HFFc6 (cell line): Measurements from ENCODE around the gene NOLC1. TPM values are rescaled to one million over a fixed set of nuclear protein-coding genes. Genes with fewer than 3 reads are reported as not detected.

Source experiments
- DNase-seq: peaks from one replicate; pipeline ENCODE4 v3.0.0-alpha.2; 2018
- H3K27ac Mint-ChIP-seq: 2 replicates; pipeline ENCODE4 v1.8.0; 2020; ENCODE audit warnings: mild to moderate bottlenecking, mixed read lengths
- H3K27me3 Mint-ChIP-seq: 2 replicates; pipeline ENCODE4 v1.8.0; 2021; ENCODE audit warnings: mild to moderate bottlenecking, moderate library complexity, mixed read lengths; ENCODE audit not compliant: insufficient read depth
- H3K36me3 Mint-ChIP-seq: 2 replicates; pipeline ENCODE4 v1.8.0; 2021; ENCODE audit warnings: low read depth, mixed read lengths
- H3K4me1 Mint-ChIP-seq: 2 replicates; pipeline ENCODE4 v1.8.0; 2020; ENCODE audit warnings: low read depth, mixed read lengths
- H3K4me3 Mint-ChIP-seq: 2 replicates; pipeline ENCODE4 v1.8.0; 2020; ENCODE audit warnings: mild to moderate bottlenecking, moderate library complexity, mixed read lengths
- H3K9me3 Mint-ChIP-seq: 2 replicates; pipeline ENCODE4 v1.8.0; 2020; ENCODE audit warnings: mild to moderate bottlenecking, mixed read lengths
- total RNA-seq, 6 experiments: library from RNA; stranded (reverse); fragmentation: NEBNext Ultra II Directional; extraction: Animal tissue kit (Norgen Biotek cat#: 25700); gene quantifications; 2 replicates in 1 of 6; 3 replicates in 5 of 6; pipeline ENCODE4 v1.2.3, GENCODE V29; 2021
- TF ChIP-seq, protein P1 (sequence below): fragments of 200-600 bp; sonication (generic); IDR thresholded peaks from 2 replicates; pipeline ENCODE4 v1.5.0; 2021; ENCODE audit warnings: antibody characterized with exemption, mild to moderate bottlenecking

The NOLC1 gene
- total RNA-seq, 6 experiments from 2014 or later, result 47.6 to 62.2 (median 58.4) TPM

DNA sequence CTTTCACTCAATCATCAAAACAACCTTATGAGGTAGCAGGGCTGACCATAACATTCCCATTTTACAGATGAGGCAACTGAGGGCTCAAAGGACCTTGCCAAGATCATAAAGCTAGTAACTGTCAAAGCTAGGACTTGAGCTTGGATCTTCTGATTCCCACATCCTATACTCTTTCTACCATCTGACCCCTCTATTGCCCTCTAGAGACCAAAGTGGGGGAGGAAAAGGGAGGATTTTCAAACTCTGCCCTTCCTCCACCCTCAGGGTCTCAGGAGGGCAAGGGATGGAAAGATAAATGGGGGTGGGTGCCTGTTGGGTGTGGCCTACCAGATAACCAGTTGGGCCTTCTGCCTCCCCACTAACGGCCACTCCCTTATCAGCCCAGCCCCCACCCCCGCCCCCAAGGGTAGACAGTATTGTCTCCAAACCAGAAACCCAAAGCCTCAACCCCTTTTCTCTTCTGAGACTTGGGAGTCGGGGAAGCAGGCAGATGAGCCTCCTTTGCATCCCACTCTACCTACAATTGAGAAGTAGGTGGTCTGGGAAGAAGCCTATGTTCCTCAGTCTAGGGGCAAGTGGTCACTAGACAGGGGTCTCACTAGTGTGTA is 39.9 kb upstream of the NOLC1 start:
- Mint-ChIP-seq H3K27ac (no peak overlapping the region), H3K36me3 (peaks cover 21% of the 10 kb centered on the region), H3K9me3 (no peaks in the 10 kb centered on the region), H3K4me3 (peak overlapping the region; percentile 94; the same call in 1 of the 2 replicates), H3K27me3 (no peaks in the 10 kb centered on the region), H3K4me1 (peaks cover 46% of the 10 kb centered on the region)
- DNase-seq, result no peak
- TF ChIP-seq, protein P1, sequence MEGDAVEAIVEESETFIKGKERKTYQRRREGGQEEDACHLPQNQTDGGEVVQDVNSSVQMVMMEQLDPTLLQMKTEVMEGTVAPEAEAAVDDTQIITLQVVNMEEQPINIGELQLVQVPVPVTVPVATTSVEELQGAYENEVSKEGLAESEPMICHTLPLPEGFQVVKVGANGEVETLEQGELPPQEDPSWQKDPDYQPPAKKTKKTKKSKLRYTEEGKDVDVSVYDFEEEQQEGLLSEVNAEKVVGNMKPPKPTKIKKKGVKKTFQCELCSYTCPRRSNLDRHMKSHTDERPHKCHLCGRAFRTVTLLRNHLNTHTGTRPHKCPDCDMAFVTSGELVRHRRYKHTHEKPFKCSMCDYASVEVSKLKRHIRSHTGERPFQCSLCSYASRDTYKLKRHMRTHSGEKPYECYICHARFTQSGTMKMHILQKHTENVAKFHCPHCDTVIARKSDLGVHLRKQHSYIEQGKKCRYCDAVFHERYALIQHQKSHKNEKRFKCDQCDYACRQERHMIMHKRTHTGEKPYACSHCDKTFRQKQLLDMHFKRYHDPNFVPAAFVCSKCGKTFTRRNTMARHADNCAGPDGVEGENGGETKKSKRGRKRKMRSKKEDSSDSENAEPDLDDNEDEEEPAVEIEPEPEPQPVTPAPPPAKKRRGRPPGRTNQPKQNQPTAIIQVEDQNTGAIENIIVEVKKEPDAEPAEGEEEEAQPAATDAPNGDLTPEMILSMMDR, result peak; percentile 36; the same call in 1 of the 2 replicates

DNA sequence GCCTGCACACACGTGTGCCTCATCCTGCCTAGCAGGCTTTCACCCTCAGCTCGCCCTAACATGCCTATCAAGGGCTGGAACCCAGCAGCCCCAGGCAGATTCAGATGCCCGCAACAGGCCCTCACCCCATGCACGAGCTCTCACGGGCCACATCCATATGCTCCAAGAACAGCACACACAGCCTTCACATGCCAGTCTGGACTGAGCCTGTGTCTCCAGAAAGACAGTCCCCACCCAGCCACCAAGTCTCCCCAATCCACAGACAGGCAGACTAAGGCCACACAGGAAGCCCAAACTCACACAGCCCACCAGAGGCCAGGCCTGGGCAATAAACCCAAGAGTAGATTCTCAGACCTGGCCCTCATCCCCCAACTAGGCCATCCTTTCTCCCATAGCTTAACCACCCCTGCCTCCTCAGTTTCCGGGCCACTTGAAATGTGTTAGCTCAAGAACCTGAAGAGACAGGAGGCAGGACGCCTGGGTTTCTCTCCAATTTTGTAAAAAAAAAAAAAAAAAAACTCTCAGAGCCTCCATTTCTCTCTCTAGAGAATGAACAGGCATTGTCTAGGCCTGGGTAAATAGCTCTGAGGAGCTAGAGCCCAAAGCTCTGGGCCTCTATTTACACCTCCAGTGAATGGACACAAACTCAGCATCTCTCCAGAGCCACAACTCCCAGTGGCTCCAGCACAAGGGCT is 38.8 kb upstream of the NOLC1 start:
- TF ChIP-seq, protein P1, result no peak
- no peaks in the 10 kb centered on the region for H3K27me3 Mint-ChIP-seq
- H3K4me3 Mint-ChIP-seq, result peak overlapping the region; percentile 94
- H3K4me1 Mint-ChIP-seq, result peaks cover 57% of the 10 kb centered on the region
- no peaks in the 10 kb centered on the region for H3K9me3 Mint-ChIP-seq
- DNase-seq, result no peak
- peaks cover 21% of the 10 kb centered on the region for H3K36me3 Mint-ChIP-seq
- peak overlapping the region; percentile 68 for H3K27ac Mint-ChIP-seq

DNA sequence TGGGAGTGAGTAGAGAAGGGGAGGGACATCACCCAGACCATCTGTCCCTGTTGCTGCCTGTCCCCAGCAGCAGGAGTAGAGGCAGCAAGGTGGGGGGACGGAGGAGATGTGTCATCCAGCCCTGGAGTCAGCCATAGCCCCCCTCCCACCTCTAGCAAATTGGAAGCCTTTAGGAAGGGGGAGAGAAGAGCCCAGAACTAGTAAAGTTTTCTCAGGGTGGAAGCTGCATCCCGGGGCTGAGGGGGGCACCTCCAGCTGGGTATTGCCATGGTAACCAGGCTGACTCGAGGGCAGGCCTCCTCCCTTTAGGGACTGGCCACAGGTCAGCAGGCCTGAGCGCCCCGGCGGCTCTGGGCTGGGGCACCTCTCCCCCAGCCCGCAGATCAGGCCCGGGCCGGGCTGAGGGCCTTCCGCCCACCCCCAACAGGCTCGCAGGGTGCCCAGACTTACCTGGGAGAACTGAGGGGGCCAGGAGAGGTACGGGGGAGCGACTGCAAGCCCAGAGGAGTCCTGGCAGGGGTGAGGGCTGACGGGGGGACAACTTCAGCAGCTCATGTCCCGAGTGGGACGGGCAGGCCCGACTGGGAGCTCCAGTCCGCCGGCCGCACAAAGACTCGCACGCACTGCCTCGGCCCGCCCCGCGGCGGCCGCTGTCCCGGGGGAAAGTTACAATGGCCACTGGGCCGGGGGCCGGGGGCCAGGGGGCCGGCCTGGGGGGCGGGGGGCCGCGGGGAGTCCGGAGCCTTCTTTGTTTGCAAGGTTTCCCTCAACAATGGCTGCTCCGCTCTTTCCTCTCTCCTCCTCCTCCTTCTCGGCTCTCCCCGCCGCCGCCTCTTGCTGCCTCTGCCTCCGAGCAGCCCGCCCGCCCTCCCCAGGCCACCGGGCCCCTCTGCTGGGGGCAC is 38.0 kb upstream of the NOLC1 start:
- Mint-ChIP-seq H3K9me3 (no peaks in the 10 kb centered on the region), H3K4me3 (peak overlapping the region; percentile 94), H3K27me3 (no peaks in the 10 kb centered on the region; the same call in 1 of the 2 replicates), H3K4me1 (peaks cover 65% of the 10 kb centered on the region), H3K27ac (peak overlapping the region; percentile 78), H3K36me3 (peaks cover 16% of the 10 kb centered on the region)
- TF ChIP-seq, protein P1, result no peak
- DNase-seq, result no peak

DNA sequence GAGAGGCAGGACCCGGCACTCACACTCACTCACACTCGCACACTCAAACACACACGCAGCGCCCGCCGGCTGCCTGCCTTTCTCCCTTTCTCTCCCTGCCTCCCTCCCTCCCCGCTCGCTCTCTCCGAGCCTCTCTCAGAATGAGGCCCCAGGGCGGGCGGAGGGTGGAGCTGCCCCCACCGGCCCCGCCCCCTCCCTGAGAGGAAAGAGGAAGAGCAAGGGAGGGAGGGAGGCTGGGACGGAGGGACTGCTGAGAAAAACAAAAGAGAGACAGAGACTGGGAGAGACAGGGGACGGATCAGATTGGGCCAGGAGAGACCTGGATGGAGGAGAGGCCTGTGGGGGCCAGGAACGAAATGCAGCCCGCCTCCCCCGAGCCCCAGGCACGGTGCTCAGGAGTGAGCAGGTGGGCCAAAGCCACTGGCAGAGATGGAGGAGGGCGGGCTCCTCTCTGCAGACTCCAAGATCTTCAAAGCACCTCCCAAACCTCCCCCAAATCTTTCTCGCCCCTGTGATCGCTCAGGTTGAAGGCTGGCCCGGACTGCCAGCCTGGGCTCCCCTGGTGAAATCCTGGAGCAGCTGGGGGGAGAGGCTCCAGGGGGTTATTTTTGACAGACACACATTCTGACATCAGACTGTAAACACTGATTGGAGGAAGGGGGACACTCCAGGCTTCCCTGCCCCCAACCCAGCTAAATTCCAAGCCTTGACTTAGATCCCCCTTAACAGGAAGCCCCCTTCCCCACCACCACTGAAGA is 37.1 kb upstream of the NOLC1 start:
- peaks cover 69% of the 10 kb centered on the region for H3K4me1 Mint-ChIP-seq
- DNase-seq, result peak; percentile 66
- H3K4me3 Mint-ChIP-seq, result peak overlapping the region; percentile 94
- H3K36me3 Mint-ChIP-seq, result peaks cover 8% of the 10 kb centered on the region
- TF ChIP-seq, protein P1, result 0 out of 2 replicates have a peak, but pooled peaks have one; percentile 2
- H3K27me3 Mint-ChIP-seq, result no peaks in the 10 kb centered on the region; the same call in 1 of the 2 replicates
- H3K9me3 Mint-ChIP-seq, result no peaks in the 10 kb centered on the region
- H3K27ac Mint-ChIP-seq, result peak overlapping the region; percentile 78

DNA sequence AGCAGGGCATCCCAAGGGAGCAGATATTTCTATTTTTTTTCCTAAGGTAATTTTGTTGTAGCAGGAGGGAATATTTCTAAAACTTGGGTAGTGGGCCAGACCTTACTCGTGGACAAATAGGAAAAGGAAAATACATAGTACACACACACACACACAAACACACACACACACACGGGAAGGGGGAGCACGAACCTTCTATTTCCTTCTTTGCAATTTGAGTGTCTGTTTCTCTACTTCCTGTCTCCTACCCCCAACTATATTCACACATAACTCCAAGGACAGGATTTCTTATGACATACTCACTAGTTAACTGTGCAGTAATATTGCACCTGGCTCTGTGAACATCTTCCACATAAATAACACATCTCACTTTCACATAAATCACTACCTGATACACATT is 36.4 kb upstream of the NOLC1 start:
- H3K4me3 Mint-ChIP-seq, result peak overlapping the region; percentile 94
- H3K27ac Mint-ChIP-seq, result peak overlapping the region; percentile 67
- no peak for DNase-seq
- no peaks in the 10 kb centered on the region for H3K9me3 Mint-ChIP-seq
- no peaks in the 10 kb centered on the region; the same call in 1 of the 2 replicates for H3K27me3 Mint-ChIP-seq
- TF ChIP-seq, protein P1, result no peak
- H3K36me3 Mint-ChIP-seq, result 0 out of 2 replicates have a peak, but pooled peaks cover 5% of the 10 kb centered on the region
- peaks cover 69% of the 10 kb centered on the region for H3K4me1 Mint-ChIP-seq
